ENCODE results near the gene PCNX1.
A peak's percentile ranks its signal among the peaks of the same experiment; 100 is the strongest.

Gene PCNX1

DNA sequence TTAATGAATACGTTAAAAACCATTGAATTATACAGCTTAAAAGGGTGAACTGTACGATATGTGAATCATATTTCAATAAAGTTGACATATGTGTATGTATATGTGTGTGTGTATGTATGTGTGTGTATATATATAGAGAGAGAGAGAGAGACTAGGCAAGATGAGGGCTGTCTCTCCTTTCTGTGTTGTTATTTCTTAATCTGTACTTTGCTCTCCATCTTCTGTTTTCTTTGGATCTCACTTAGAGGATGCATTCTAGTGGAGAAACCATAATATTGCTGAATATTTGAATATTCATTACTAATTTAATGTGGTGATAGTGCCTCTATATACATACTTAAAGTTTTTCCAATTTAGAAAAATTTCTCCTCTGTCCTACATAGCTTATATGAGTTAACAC lies 50.5 kb downstream of the PCNX1 start:
- no peak for DNase-seq (ENCODE audit: low spot score)

- DNase-seq (ENCODE audit: low spot score): no peak
These were observed 55.7 kb downstream of the PCNX1 start for GRCh38 chr14:70962935-70963334.

DNA sequence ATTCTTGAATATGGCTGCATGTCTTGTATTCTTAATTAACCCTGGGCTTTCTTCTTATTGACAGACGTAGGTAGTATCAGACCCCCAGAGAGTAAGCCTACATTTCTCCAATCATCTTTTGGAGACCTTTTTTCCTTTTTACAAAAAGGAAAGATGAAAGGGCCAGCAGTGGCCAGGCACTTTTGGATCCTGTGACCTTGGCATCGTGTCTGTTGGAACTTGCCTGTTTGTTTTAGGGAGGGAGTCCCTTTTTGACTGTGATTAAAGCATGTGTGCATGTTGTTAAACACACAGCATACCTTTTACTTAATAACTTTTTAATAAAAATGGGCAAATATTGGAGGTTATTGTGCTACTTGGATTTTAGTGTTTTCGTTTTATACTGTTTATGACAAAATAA lies 57.2 kb downstream of the PCNX1 start:
- DNase-seq (ENCODE audit: low spot score): no peak

- DNase-seq (ENCODE audit: low spot score): no peak
These were observed 64.3 kb downstream of the PCNX1 start for GRCh38 chr14:70971560-70971959.

GRCh38 chr14:70972107-70972976 lies 65.1 kb downstream of the PCNX1 start:
- DNase-seq (ENCODE audit: low spot score): peak; percentile 10

GRCh38 chr14:70976591-70976990 lies 69.3 kb downstream of the PCNX1 start:
- no peak for DNase-seq (ENCODE audit: low spot score)

- DNase-seq (ENCODE audit: low spot score): no peak
These were observed 74.0 kb downstream of the PCNX1 start for GRCh38 chr14:70981000-70981952.

DNA sequence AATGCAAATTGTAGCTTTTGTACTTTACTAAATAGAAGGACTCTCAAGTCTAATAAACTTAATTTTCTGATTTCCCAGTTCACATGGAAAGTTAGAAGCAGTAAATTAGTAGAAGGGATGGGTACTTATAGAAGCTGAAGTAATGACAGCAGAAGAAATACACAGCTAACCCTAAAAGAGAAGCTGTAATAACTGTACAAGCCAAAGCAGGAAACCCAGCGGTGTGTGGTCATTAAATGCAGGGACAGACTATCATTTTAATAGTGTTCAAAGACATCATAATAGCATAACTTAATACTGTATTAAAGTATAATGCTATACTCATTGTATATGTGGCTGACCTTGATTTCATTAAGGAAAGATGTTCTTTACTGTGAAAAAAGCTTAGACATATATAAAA lies 74.9 kb downstream of the PCNX1 start:
- DNase-seq (ENCODE audit: low spot score): no peak

DNA sequence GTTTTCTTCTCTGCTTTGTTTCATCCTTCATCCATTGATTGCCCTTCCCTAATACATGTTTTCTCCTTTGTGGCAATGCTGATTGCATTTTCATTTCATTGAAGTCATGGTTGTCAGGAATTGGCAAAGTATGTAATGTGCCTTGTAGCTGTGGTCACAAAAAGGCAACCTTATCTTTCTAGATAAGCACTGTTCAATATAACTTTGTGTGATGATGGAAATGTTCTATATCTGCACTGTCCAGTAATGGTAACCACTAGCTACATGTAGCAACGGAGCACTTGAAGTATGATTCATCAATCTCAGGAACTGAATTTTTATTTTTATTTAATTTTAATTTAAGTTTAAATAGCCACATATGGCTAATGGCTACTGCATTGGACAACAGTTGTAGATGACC lies 79.8 kb downstream of the PCNX1 start:
- DNase-seq (ENCODE audit: low spot score): no peak

DNA sequence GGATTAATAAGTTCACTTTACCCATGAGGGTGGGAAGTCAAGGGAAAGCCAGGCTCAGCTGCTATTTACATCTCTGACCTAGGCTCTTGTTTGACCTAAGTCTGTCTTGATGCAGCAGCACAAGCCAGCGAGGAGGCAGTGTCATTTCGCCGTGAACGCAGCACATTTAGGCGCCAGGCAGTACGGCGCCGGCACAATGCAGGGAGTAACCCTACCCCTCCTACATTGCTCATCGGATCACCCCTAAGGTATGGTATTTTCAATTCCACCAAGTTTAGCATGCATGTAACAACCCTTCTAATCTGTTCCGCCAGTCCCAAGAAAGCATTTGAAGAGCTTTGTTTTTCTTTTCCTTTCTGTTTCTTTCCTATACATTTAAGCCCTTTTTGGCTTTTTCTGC lies 81.2 kb downstream of the PCNX1 start:
- DNase-seq (ENCODE audit: low spot score): no peak

DNA sequence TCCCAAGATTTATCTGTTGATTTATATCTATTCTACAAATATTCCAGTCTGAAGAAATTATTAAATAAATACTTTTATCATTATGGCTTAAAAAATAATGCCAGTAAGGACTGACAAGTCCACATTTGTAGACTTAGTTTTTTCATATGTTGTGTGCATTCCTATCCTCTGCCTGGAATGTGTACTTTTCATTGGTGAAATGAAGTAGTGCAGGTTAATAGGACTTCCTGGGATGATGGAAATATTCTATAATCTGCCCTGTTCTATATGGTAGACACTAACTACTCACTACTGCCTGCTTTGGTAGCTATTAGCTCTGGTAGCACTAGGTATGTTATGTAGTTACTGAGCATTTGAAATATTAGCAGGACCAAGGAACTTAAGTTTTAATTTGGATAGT lies 86.7 kb downstream of the PCNX1 start:
- no peak for DNase-seq (ENCODE audit: low spot score)

- DNase-seq (ENCODE audit: low spot score): no peak
These were observed 88.0 kb downstream of the PCNX1 start for GRCh38 chr14:70995211-70995610.

- peak; percentile 8 for DNase-seq (ENCODE audit: low spot score)
These were observed 88.4 kb downstream of the PCNX1 start for GRCh38 chr14:70995671-70996070.

- DNase-seq (ENCODE audit: low spot score): no peak
These were observed 91.9 kb downstream of the PCNX1 start for GRCh38 chr14:70999117-70999516.

GRCh38 chr14:71000091-71000490 lies 92.8 kb downstream of the PCNX1 start:
- DNase-seq (ENCODE audit: low spot score): no peak

DNA sequence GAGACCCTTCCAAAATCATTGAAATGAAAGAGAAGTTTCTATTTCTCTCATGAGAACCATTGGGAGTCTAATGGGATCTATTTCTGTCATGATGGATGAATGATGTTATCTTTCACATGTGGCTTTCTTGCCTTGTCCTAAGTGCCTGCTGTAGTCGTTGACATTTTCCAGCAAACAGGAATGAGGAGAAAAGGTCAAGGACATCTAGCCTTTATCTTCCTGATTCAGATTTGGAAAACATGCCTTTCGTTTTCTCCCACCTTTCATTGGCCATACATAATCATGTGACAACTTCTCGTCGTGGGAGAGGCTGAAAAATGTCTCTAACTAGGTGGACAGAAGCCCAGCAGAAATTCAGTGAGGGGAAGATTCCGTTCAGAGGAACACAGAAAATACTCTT lies 94.5 kb downstream of the PCNX1 start:
- DNase-seq (ENCODE audit: low spot score): no peak

DNA sequence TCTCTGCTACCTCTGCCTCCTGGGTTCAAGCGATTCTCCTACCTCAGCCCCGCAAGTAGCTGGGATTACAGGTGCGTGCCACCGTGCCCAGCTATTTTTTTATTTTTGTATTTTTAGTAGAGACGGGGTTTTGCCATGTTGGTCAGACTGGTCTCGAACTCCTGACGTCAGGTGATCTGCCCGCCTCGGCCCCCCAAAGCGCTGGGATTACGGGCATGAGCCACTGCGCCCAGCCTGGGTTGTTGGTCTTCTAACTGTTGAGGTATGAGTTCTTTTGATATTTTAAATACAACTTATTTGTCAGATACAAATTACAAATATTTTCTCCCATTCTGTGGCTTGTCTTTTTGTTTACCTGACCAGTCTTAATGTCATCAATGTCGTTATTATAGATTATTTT lies 95.9 kb downstream of the PCNX1 start:
- DNase-seq (ENCODE audit: low spot score): no peak

DNA sequence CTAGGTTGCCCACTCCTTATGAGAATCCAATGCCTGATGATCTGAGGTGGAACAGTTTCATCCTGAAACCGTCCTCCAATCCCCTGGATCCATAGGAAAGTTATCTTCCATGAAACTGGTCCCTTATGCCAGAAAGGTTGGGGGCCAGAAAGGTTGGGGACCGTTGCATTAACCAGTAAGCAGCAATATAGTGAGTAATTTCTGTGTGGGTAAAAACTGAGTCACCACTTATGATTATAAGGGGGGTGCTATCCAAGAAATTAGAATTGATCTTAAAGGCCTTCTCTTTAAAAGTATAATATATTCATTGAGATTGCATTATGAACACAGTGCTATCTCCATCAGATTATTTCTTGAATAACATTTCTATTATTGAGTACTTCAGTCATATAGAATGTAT lies 97.2 kb downstream of the PCNX1 start:
- no peak for DNase-seq (ENCODE audit: low spot score)

DNA sequence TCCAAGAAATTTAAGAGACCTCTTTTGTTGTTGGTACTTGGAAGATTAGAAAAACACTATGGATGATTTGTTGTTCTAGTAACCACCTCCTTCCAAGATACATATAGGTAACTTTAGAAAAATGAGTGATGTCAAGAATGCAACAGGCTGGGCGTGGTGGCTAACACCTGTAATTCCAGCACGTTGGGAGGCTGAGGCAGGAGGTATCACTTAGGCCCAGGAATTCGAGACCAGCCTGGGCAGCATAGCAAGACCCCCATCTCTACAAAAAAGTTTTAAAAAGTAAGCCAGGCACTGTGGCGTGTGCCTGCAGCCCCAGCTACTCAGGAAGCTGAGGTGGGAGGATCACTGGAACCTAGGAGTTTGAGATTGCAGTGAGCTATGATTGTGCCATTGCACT lies 97.8 kb downstream of the PCNX1 start:
- DNase-seq (ENCODE audit: low spot score): no peak

DNA sequence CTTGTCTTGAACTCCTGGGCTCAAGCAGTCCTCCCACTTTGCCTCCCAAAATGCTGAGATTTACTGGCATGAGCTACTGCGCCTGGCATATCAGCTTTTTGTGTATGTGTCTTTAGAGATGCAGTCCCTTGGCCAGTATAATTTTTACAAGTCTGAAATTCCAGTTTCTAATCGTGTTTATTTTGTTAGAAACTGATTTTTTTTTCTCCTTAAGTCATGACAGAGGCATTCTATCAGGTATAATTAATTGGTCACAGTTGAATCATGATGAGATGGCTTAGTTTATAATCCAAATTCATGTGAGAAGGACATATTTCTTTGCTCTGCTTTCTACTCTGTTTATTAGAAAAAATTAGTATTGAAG lies 98.9 kb downstream of the PCNX1 start:
- no peak for DNase-seq (ENCODE audit: low spot score)

DNA sequence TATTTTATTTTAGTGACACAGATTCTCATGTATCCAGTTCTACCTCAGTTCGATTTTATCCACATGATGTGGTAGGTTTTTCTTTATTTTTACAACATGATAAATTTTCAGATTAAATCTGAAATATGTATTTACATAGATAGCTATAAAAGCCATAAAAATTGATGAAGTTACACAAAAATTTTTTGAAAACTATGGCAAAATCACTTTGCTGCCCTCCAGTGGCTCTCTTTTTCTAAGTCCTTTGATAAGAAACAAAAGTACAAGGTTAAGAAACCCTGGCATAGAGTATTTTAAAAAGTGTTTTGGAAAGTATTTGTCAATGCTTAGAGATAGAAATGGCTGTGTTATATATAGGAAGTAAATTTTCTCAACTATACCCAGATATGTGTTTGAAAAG lies 104.2 kb downstream of the PCNX1 start:
- DNase-seq (ENCODE audit: low spot score): no peak

GRCh38 chr14:71012888-71013287 lies 105.6 kb downstream of the PCNX1 start:
- DNase-seq (ENCODE audit: low spot score): no peak

GRCh38 chr14:71013551-71014192 lies 106.4 kb downstream of the PCNX1 start:
- no peak for DNase-seq (ENCODE audit: low spot score)

All from HuH-7.5 (cell line).